ENCODE measurements around the gene APBB2.

APBB2 gene

GRCh38 chr4:41214136-41214824, at the start of gene APBB2:
TSS of gene APBB2 (minus strand) at chr4:41214542. CDS start at chr4:41033254, 181,288 bp downstream.
- peak; percentile 76 for TF ChIP-seq CTCF (IDR thresholded peaks at IDR 0.05; ENCODE audit: extremely low read depth, missing control alignments)
- peak; percentile 93 for DNase-seq (ENCODE audit: low spot score)

GRCh38 chr4:41262198-41262597, 47.9 kb upstream of the APBB2 start:
- TF ChIP-seq CTCF (IDR thresholded peaks at IDR 0.05; ENCODE audit: extremely low read depth, missing control alignments): no peak
- DNase-seq (ENCODE audit: low spot score): no peak

- no peak for DNase-seq (ENCODE audit: low spot score)
- TF ChIP-seq CTCF (IDR thresholded peaks at IDR 0.05; ENCODE audit: extremely low read depth, missing control alignments): no peak
Observed at GRCh38 chr4:41260116-41260733, 45.9 kb upstream of the APBB2 start.

GRCh38 chr4:41258783-41259182, 44.4 kb upstream of the APBB2 start:
- no peak for DNase-seq (ENCODE audit: low spot score)
- no peak for TF ChIP-seq CTCF (IDR thresholded peaks at IDR 0.05; ENCODE audit: extremely low read depth, missing control alignments)

GRCh38 chr4:41257906-41258305, 43.6 kb upstream of the APBB2 start:
- no peak for TF ChIP-seq CTCF (IDR thresholded peaks at IDR 0.05; ENCODE audit: extremely low read depth, missing control alignments)
- no peak for DNase-seq (ENCODE audit: low spot score)

- no peak for TF ChIP-seq CTCF (IDR thresholded peaks at IDR 0.05; ENCODE audit: extremely low read depth, missing control alignments)
- peak; percentile 55 for DNase-seq (ENCODE audit: low spot score)
Observed at GRCh38 chr4:41257257-41257901, 43.0 kb upstream of the APBB2 start.

- no peak for TF ChIP-seq CTCF (IDR thresholded peaks at IDR 0.05; ENCODE audit: extremely low read depth, missing control alignments)
- DNase-seq (ENCODE audit: low spot score): peak; percentile 30
Observed at GRCh38 chr4:41256740-41257256, 42.5 kb upstream of the APBB2 start, which contains the start of gene UCHL1. TSS of gene UCHL1 (plus strand) at chr4:41256928. CDS start at chr4:41256977, 49 bp downstream.

Data from GM20000 (cell line).